Endothelial cell of umbilical vein (primary cell): ENCODE measurements around the gene TBC1D10A.

ENCODE experiments used
- CTCF ChIP-seq, 2 donors: IDR thresholded peaks; 1 replicate in 1 of 2; 2 replicates in 1 of 2; pipeline ENCODE4 v1.5.1; 2011; ENCODE audit warnings: low read length in 2 of 2, mild to moderate bottlenecking in 2 of 2, moderate library complexity in 2 of 2, control low read depth in 1 of 2, inconsistent platforms in 1 of 2, low read depth in 1 of 2; ENCODE audit not compliant: insufficient read depth in 1 of 2; ENCODE audit errors: extremely low read depth in 1 of 2
- EZH2 ChIP-seq: IDR thresholded peaks from 2 replicates; pipeline ENCODE4 v1.6.1; 2012; ENCODE audit warnings: borderline replicate concordance, low read depth, mild to moderate bottlenecking, moderate library complexity, low read length, inconsistent platforms; ENCODE audit not compliant: severe bottlenecking
- MAX ChIP-seq: IDR thresholded peaks from 2 replicates; pipeline ENCODE4 v1.6.1; 2011; ENCODE audit not compliant: insufficient read depth, insufficient read length
- POLR2A ChIP-seq: IDR thresholded peaks from 2 replicates; pipeline ENCODE4 v1.6.1; 2012; ENCODE audit warnings: low read depth, mild to moderate bottlenecking, control low read depth, low read length
- POLR2AphosphoS5 ChIP-seq: IDR thresholded peaks from 2 replicates; pipeline ENCODE4 v1.6.1; 2012; ENCODE audit warnings: low read depth, mild to moderate bottlenecking, control low read depth, low read length, moderate library complexity; ENCODE audit not compliant: insufficient read depth

GRCh38 chr22:30306627-30307011, 20.1 kb downstream of the TBC1D10A start:
- TF ChIP-seq CTCF (IDR thresholded peaks at IDR 0.05; ENCODE audit: extremely low read depth in 1 of 2, insufficient read depth in 1 of 2, low read depth in 1 of 2, low read length in 2 of 2), result no peak
- TF ChIP-seq POLR2A, result no peak
- TF ChIP-seq MAX, result no peak
- no peak for TF ChIP-seq POLR2AphosphoS5
- TF ChIP-seq EZH2, result no peak
